ENCODE data around the gene SMIM14. TPM values are rescaled to one million over a fixed set of nuclear protein-coding genes. Genes with fewer than 3 reads are reported as not detected.
A peak's percentile ranks its signal among the peaks of the same experiment; 100 is the strongest.

The SMIM14 gene
- total and polyA plus RNA-seq, 9 of the 15 experiments (the other 6 are each of a cell fraction or from before 2014, with no cell fraction given) = 0.98 to 3.7 (median 2.2) TPM

DNA sequence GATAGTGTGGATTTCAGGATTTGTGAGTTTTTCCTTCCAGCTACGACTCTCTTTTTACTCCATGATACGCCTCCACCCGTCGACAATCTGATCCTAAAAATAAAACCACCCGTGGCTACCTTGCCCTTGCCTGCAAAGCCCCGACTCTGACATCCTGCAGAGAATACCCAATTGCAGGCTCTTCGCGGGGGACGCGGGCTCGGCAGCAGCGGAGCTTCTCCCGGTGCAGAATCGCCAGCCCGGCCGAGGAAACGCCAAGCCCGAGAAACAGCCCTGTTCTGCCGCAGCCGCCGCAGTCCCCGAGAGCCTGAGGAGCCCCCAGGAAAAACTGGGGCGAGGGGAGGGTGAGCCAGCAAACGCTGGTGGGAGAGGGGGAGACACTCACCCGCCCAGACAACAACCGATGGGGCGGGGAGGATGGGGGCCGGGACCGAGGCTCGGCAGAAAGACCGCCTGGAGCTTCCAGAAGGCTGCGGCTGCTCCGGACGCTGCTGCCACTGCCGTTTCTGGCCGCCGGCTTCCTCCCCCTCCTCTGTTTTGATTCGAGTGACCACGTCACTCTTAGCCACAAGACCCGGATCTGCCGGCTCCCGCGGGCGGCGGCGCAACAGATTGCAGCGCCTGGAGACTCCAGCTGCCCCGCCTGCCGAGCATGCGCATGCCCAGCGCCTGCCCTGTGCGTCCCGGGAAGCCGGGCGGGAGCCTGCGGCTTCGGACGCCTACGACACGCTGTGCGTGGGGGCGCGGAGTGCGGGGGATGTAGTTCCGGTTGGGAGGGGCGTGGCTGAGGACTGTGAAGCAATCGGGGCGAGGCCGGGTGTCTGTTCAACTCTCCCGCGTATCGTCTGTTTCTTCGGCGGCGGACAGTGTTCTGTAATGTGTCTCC, at the start of gene SMIM14 (continued):
- TF ChIP-seq, protein P1, sequence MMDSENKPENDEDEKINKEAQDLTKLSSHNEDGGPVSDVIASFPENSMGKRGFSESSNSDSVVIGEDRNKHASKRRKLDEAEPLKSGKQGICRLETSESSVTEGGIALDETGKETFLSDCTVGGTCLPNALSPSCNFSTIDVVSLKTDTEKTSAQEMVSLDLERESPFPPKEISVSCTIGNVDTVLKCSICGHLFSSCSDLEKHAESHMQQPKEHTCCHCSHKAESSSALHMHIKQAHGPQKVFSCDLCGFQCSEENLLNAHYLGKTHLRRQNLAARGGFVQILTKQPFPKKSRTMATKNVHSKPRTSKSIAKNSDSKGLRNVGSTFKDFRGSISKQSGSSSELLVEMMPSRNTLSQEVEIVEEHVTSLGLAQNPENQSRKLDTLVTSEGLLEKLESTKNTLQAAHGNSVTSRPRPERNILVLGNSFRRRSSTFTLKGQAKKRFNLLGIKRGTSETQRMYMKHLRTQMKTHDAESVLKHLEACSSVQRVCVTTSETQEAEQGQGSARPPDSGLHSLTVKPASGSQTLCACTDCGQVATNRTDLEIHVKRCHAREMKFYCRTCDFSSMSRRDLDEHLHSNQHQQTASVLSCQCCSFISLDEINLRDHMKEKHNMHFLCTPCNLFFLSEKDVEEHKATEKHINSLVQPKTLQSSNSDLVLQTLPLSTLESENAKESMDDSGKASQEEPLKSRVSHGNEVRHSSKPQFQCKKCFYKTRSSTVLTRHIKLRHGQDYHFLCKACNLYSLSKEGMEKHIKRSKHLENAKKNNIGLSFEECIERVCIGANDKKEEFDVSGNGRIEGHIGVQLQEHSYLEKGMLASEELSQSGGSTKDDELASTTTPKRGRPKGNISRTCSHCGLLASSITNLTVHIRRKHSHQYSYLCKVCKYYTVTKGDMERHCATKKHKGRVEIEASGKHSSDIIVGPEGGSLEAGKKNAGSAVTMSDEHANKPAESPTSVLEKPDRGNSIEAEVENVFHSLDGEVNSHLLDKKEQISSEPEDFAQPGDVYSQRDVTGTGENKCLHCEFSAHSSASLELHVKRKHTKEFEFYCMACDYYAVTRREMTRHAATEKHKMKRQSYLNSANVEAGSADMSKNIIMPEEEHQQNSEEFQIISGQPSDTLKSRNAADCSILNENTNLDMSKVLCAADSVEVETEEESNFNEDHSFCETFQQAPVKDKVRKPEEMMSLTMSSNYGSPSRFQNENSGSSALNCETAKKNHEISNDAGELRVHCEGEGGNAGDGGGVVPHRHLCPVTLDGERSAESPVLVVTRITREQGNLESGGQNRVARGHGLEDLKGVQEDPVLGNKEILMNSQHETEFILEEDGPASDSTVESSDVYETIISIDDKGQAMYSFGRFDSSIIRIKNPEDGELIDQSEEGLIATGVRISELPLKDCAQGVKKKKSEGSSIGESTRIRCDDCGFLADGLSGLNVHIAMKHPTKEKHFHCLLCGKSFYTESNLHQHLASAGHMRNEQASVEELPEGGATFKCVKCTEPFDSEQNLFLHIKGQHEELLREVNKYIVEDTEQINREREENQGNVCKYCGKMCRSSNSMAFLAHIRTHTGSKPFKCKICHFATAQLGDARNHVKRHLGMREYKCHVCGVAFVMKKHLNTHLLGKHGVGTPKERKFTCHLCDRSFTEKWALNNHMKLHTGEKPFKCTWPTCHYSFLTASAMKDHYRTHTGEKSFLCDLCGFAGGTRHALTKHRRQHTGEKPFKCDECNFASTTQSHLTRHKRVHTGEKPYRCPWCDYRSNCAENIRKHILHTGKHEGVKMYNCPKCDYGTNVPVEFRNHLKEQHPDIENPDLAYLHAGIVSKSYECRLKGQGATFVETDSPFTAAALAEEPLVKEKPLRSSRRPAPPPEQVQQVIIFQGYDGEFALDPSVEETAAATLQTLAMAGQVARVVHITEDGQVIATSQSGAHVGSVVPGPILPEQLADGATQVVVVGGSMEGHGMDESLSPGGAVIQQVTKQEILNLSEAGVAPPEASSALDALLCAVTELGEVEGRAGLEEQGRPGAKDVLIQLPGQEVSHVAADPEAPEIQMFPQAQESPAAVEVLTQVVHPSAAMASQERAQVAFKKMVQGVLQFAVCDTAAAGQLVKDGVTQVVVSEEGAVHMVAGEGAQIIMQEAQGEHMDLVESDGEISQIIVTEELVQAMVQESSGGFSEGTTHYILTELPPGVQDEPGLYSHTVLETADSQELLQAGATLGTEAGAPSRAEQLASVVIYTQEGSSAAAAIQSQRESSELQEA (IDR thresholded peaks at IDR 0.05; ENCODE audit: low read depth) = no peak
- TF ChIP-seq MCM2 (IDR thresholded peaks at IDR 0.05; ENCODE audit: low read depth) (no peak), NR1H2 (CRISPR knock-in tag; IDR thresholded peaks at IDR 0.05) (no peak), MCM5 (IDR thresholded peaks at IDR 0.05; ENCODE audit: low read depth) (no peak), ZNF785 (CRISPR knock-in tag; IDR thresholded peaks at IDR 0.05) (no peak), RBM39 (optimal IDR thresholded peaks at IDR 0.05; ENCODE audit: low read depth, low read length) (no peak), HOMEZ (CRISPR knock-in tag; IDR thresholded peaks at IDR 0.05) (no peak), CBX8 (IDR thresholded peaks at IDR 0.05; ENCODE audit: borderline replicate concordance, extremely low read depth, low read depth, low read length, poor library complexity, severe bottlenecking) (no peak), NFIC (IDR thresholded peaks at IDR 0.05) (no peak), RBM17 (IDR thresholded peaks at IDR 0.05; ENCODE audit: borderline replicate concordance, low read depth, low read length) (no peak), PHF8 (IDR thresholded peaks at IDR 0.05; ENCODE audit: borderline replicate concordance, low read length) (peak; percentile 85; the same call in 1 of the 2 replicates), EP400 (IDR thresholded peaks at IDR 0.05) (peak; percentile 83), ZNF561 (CRISPR knock-in tag; conservative IDR thresholded peaks at IDR 0.05) (no peak), TAL1 (IDR thresholded peaks at IDR 0.05) (no peak), JUND (IDR thresholded peaks at IDR 0.05; ENCODE audit: borderline replicate concordance, low read depth, low read length) (peak; percentile 77), JUND (tag; IDR thresholded peaks at IDR 0.05; ENCODE audit: borderline replicate concordance, low read depth, low read length) (no peak; the same call in 2 of the 3 replicates)
- TF ChIP-seq, protein P2, sequence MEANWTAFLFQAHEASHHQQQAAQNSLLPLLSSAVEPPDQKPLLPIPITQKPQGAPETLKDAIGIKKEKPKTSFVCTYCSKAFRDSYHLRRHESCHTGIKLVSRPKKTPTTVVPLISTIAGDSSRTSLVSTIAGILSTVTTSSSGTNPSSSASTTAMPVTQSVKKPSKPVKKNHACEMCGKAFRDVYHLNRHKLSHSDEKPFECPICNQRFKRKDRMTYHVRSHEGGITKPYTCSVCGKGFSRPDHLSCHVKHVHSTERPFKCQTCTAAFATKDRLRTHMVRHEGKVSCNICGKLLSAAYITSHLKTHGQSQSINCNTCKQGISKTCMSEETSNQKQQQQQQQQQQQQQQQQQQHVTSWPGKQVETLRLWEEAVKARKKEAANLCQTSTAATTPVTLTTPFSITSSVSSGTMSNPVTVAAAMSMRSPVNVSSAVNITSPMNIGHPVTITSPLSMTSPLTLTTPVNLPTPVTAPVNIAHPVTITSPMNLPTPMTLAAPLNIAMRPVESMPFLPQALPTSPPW (CRISPR knock-in tag; IDR thresholded peaks at IDR 0.05) = peak; percentile 94

All from K562 (cell line).